Ishikawa (cell line): ENCODE data around the gene GAR1.

Source experiments
- CEBPB ChIP-seq: IDR thresholded peaks from 2 replicates; pipeline ENCODE4 v1.6.1; 2012
- EP300 ChIP-seq: IDR thresholded peaks from 2 replicates; pipeline ENCODE4 v1.6.1; 2012; ENCODE audit warnings: borderline replicate concordance
- FOXM1 ChIP-seq: IDR thresholded peaks from 2 replicates; pipeline ENCODE4 v1.6.1; 2012; ENCODE audit warnings: low read depth, borderline replicate concordance
- MAX ChIP-seq: IDR thresholded peaks from 2 replicates; pipeline ENCODE4 v1.6.1; 2012
- NFIC ChIP-seq: IDR thresholded peaks from 2 replicates; pipeline ENCODE4 v1.6.1; 2012
- RAD21 ChIP-seq: IDR thresholded peaks from 2 replicates; pipeline ENCODE4 v1.6.1; 2012; ENCODE audit warnings: low read depth
- REST ChIP-seq: IDR thresholded peaks from 2 replicates; pipeline ENCODE4 v1.6.1; 2012; ENCODE audit warnings: low read depth, mild to moderate bottlenecking
- TAF1 ChIP-seq: IDR thresholded peaks from 2 replicates; pipeline ENCODE4 v1.6.1; 2012; ENCODE audit warnings: low read depth, mild to moderate bottlenecking
- TCF12 ChIP-seq: IDR thresholded peaks from 2 replicates; pipeline ENCODE4 v1.6.1; 2012; ENCODE audit warnings: low read depth
- TEAD4 ChIP-seq: IDR thresholded peaks from 2 replicates; pipeline ENCODE4 v1.6.1; 2012
- USF1 ChIP-seq: IDR thresholded peaks from 2 replicates; pipeline ENCODE4 v1.6.1; 2012
- ZBTB7A ChIP-seq: IDR thresholded peaks from 2 replicates; pipeline ENCODE4 v1.6.1; 2012; ENCODE audit warnings: low read depth

DNA sequence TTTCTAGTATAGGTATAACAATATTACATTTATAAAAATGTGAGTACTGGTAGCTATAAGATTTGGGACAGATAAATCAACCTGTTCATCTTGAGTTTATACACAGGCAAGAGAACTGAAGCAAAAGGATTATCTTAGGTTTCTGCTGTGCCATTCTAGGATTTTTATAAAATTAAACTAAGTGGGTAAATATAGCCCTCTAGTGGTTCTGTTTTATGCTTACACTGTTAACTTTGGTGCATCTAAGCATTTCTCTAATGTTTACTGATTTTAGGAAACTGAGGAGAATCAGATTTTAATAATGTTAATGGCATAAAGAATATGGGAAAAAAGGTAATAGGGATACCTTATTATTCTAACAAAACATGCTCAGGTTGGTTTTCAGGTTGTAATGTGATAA is 11.2 kb downstream of the GAR1 start:
- TF ChIP-seq REST, result no peak
- TF ChIP-seq TEAD4, result no peak
- TF ChIP-seq MAX, result no peak
- TF ChIP-seq RAD21, result peak; percentile 26
- TF ChIP-seq ZBTB7A, result no peak
- TF ChIP-seq EP300, result no peak
- TF ChIP-seq FOXM1, result no peak
- TF ChIP-seq TAF1, result no peak
- no peak for TF ChIP-seq NFIC
- no peak for TF ChIP-seq CEBPB
- no peak for TF ChIP-seq TCF12
- no peak for TF ChIP-seq USF1
